ENCODE data around the gene ATP6V1C2.

- TF ChIP-seq TARDBP (IDR thresholded peaks at IDR 0.05) (no peak), ZKSCAN1 (IDR thresholded peaks at IDR 0.05; ENCODE audit: low read depth, low read length) (no peak), AFF4 (CRISPR knock-in tag; IDR thresholded peaks at IDR 0.05) (no peak), DLX4 (CRISPR knock-in tag; IDR thresholded peaks at IDR 0.05) (no peak), HIVEP1 (CRISPR knock-in tag; IDR thresholded peaks at IDR 0.05) (no peak), FOSL1 (tag; conservative IDR thresholded peaks at IDR 0.05) (no peak), JUND (IDR thresholded peaks at IDR 0.05; ENCODE audit: borderline replicate concordance, low read depth, low read length) (no peak), JUND (tag; IDR thresholded peaks at IDR 0.05; ENCODE audit: borderline replicate concordance, low read depth, low read length) (no peak), POLR2AphosphoS2 (IDR thresholded peaks at IDR 0.05; ENCODE audit: low read length) (no peak), POLR2AphosphoS5 (IDR thresholded peaks at IDR 0.05; ENCODE audit: control insufficient read depth, insufficient read depth, low read depth, low read length) (no peak), ZNF316 (IDR thresholded peaks at IDR 0.05) (no peak), NR2C1 (IDR thresholded peaks at IDR 0.05) (no peak), NR2C1 (tag; IDR thresholded peaks at IDR 0.05) (no peak), ZFP36 (IDR thresholded peaks at IDR 0.05; ENCODE audit: low read depth, low read length, partially characterized antibody) (no peak), HMGXB4 (CRISPR knock-in tag; IDR thresholded peaks at IDR 0.05) (no peak), CTCF (IDR thresholded peaks at IDR 0.05 in 2 of 3, conservative IDR thresholded peaks at IDR 0.05 in 1 of 3; ENCODE audit: insufficient read depth in 2 of 3, low read depth in 1 of 3, low read length in 3 of 3) (no peak)
Observed at GRCh38 chr2:10806543-10806942, 85.1 kb downstream of the ATP6V1C2 start.

All from K562 (cell line).